Panc1 (cell line): ENCODE measurements around the gene PPP1R14C.

Source experiments
- CTCF ChIP-seq: fragments of 450-650 bp; IDR thresholded peaks from 2 replicates; pipeline ENCODE4 v1.5.1; 2017; ENCODE audit warnings: mild to moderate bottlenecking
- POLR2AphosphoS5 ChIP-seq: IDR thresholded peaks from 2 replicates; pipeline ENCODE4 v1.6.1; 2012; ENCODE audit warnings: mild to moderate bottlenecking, low read depth, low read length, moderate library complexity
- REST ChIP-seq, 2 experiments: IDR thresholded peaks; 2 replicates each; pipeline ENCODE4 v1.6.1; 2011 to 2012; ENCODE audit warnings: low read depth in 2 of 2, control low read depth in 1 of 2, low read length in 1 of 2, mild to moderate bottlenecking in 1 of 2, moderate library complexity in 1 of 2; ENCODE audit not compliant: insufficient read depth in 1 of 2
- SIN3A ChIP-seq: IDR thresholded peaks from 2 replicates; pipeline ENCODE4 v1.6.1; 2012; ENCODE audit warnings: low read depth, mild to moderate bottlenecking, low read length, moderate library complexity, borderline replicate concordance; ENCODE audit not compliant: insufficient read depth
- TCF7L2 ChIP-seq: IDR thresholded peaks from 2 replicates; pipeline ENCODE4 v1.6.1; 2011; ENCODE audit warnings: mild to moderate bottlenecking, low read depth, low read length, inconsistent platforms

- TF ChIP-seq CTCF (no peak), REST (IDR thresholded peaks at IDR 0.05; ENCODE audit: insufficient read depth in 1 of 2, low read depth in 2 of 2, low read length in 1 of 2) (no peak), POLR2AphosphoS5 (no peak), SIN3A (no peak), TCF7L2 (no peak)
Observed at GRCh38 chr6:150275489-150275888, 132.6 kb downstream of the PPP1R14C start.
